ENCODE measurements around the gene LOXL1. TPM values are rescaled to one million over a fixed set of nuclear protein-coding genes. Genes with fewer than 3 reads are reported as not detected.

LOXL1 gene
- total RNA-seq, 1 donor from 2014 or later: 163 TPM

- peak overlapping the region; percentile 22 for H3K27ac Mint-ChIP-seq (ENCODE audit: unreplicated experiment)
- peaks cover 49% of the 10 kb centered on the region for H3K4me1 Mint-ChIP-seq (ENCODE audit: low read depth, unreplicated experiment)
- H3K9me3 Mint-ChIP-seq (ENCODE audit: unreplicated experiment): peaks cover 29% of the 10 kb centered on the region
- H3K27me3 Mint-ChIP-seq (ENCODE audit: unreplicated experiment): peaks cover 17% of the 10 kb centered on the region
- DNase-seq: no peak
- peaks cover 12% of the 10 kb centered on the region for H3K36me3 Mint-ChIP-seq (ENCODE audit: unreplicated experiment)
- TF ChIP-seq, protein P1, sequence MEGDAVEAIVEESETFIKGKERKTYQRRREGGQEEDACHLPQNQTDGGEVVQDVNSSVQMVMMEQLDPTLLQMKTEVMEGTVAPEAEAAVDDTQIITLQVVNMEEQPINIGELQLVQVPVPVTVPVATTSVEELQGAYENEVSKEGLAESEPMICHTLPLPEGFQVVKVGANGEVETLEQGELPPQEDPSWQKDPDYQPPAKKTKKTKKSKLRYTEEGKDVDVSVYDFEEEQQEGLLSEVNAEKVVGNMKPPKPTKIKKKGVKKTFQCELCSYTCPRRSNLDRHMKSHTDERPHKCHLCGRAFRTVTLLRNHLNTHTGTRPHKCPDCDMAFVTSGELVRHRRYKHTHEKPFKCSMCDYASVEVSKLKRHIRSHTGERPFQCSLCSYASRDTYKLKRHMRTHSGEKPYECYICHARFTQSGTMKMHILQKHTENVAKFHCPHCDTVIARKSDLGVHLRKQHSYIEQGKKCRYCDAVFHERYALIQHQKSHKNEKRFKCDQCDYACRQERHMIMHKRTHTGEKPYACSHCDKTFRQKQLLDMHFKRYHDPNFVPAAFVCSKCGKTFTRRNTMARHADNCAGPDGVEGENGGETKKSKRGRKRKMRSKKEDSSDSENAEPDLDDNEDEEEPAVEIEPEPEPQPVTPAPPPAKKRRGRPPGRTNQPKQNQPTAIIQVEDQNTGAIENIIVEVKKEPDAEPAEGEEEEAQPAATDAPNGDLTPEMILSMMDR (IDR thresholded peaks at IDR 0.05; ENCODE audit: partially characterized antibody, unreplicated experiment): no peak
- no peak overlapping the region for H3K4me3 Mint-ChIP-seq (ENCODE audit: unreplicated experiment)
Measured at GRCh38 chr15:73946046-73946721, 19.9 kb downstream of the LOXL1 start.

DNA sequence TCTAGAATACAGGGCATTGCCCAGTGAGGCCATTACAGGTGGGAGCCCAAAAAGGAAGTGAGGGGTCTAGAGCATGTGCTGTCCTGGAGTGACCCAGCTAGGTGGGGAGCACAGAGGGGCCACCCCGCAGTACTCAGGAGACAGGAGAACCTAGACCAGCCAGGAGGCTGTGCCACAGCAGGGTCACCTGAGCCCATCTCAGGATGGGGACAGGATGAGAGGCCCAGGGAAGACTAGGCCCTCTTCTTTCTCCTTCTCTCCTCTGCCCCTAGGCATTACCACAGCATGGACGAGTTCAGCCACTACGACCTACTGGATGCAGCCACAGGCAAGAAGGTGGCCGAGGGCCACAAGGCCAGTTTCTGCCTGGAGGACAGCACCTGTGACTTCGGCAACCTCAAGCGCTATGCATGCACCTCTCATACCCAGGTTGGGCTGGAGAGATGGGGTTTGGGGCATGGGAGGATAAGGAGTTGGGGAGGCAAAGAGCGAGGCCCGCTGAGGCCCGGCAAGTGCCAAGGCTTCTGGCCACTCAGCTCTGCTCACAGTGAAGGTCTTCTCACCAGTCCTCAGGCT lies 20.6 kb downstream of the LOXL1 start:
- Mint-ChIP-seq H3K27ac (ENCODE audit: unreplicated experiment) (peak overlapping the region; percentile 22), H3K4me3 (ENCODE audit: unreplicated experiment) (no peak overlapping the region), H3K36me3 (ENCODE audit: unreplicated experiment) (peaks cover 12% of the 10 kb centered on the region), H3K9me3 (ENCODE audit: unreplicated experiment) (peaks cover 32% of the 10 kb centered on the region), H3K4me1 (ENCODE audit: low read depth, unreplicated experiment) (peaks cover 50% of the 10 kb centered on the region), H3K27me3 (ENCODE audit: unreplicated experiment) (peaks cover 19% of the 10 kb centered on the region)
- DNase-seq: no peak
- TF ChIP-seq, protein P1 (IDR thresholded peaks at IDR 0.05; ENCODE audit: partially characterized antibody, unreplicated experiment): no peak

DNA sequence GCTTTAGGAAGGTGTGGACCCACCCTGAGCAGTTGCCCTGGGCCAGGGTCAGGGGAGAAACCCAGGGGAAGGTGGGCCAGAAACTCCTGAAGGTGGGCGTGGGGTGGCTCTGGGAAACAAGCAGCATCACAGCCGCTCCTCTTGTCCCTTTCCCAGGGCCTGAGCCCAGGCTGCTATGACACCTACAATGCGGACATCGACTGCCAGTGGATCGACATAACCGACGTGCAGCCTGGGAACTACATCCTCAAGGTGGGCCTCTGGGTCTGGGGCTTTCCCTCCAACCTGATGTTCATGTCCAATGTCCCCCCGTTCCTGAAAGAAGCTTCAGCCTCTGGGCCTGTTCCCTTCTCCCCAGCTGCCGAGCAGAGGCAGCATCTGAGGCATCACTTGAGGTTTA lies 21.4 kb downstream of the LOXL1 start:
- H3K4me1 Mint-ChIP-seq (ENCODE audit: low read depth, unreplicated experiment): peaks cover 52% of the 10 kb centered on the region
- H3K4me3 Mint-ChIP-seq (ENCODE audit: unreplicated experiment): no peak overlapping the region
- peaks cover 12% of the 10 kb centered on the region for H3K36me3 Mint-ChIP-seq (ENCODE audit: unreplicated experiment)
- peaks cover 35% of the 10 kb centered on the region for H3K9me3 Mint-ChIP-seq (ENCODE audit: unreplicated experiment)
- DNase-seq: no peak
- TF ChIP-seq, protein P1 (IDR thresholded peaks at IDR 0.05; ENCODE audit: partially characterized antibody, unreplicated experiment): no peak
- no peak overlapping the region for H3K27ac Mint-ChIP-seq (ENCODE audit: unreplicated experiment)
- peaks cover 21% of the 10 kb centered on the region for H3K27me3 Mint-ChIP-seq (ENCODE audit: unreplicated experiment)

- Mint-ChIP-seq H3K36me3 (ENCODE audit: unreplicated experiment) (peaks cover 12% of the 10 kb centered on the region), H3K9me3 (ENCODE audit: unreplicated experiment) (peaks cover 35% of the 10 kb centered on the region), H3K27ac (ENCODE audit: unreplicated experiment) (peak overlapping the region; percentile 70), H3K27me3 (ENCODE audit: unreplicated experiment) (peaks cover 21% of the 10 kb centered on the region), H3K4me1 (ENCODE audit: low read depth, unreplicated experiment) (peaks cover 53% of the 10 kb centered on the region), H3K4me3 (ENCODE audit: unreplicated experiment) (no peak overlapping the region)
- TF ChIP-seq, protein P1 (IDR thresholded peaks at IDR 0.05; ENCODE audit: partially characterized antibody, unreplicated experiment): no peak
- DNase-seq: no peak
Measured at GRCh38 chr15:73948396-73948795, 22.1 kb downstream of the LOXL1 start.

GRCh38 chr15:73948982-73949381 lies 22.7 kb downstream of the LOXL1 start:
- Mint-ChIP-seq H3K4me3 (ENCODE audit: unreplicated experiment) (peak overlapping the region; percentile 40), H3K9me3 (ENCODE audit: unreplicated experiment) (peaks cover 35% of the 10 kb centered on the region), H3K4me1 (ENCODE audit: low read depth, unreplicated experiment) (peaks cover 56% of the 10 kb centered on the region), H3K27me3 (ENCODE audit: unreplicated experiment) (peaks cover 24% of the 10 kb centered on the region), H3K27ac (ENCODE audit: unreplicated experiment) (peak overlapping the region; percentile 100), H3K36me3 (ENCODE audit: unreplicated experiment) (peaks cover 12% of the 10 kb centered on the region)
- DNase-seq: no peak
- TF ChIP-seq, protein P1 (IDR thresholded peaks at IDR 0.05; ENCODE audit: partially characterized antibody, unreplicated experiment): no peak
